C4-2B (cell line): ENCODE data around the gene NDUFB7.
A peak's percentile ranks its signal among the peaks of the same experiment; 100 is the strongest.

ENCODE experiments used
- H3K27ac ChIP-seq: fragments of 450-650 bp; 2 replicates; pipeline ENCODE4 v1.5.1; 2017
- ZFX ChIP-seq: fragments of 450-650 bp; IDR thresholded peaks from 2 replicates; pipeline ENCODE4 v1.6.1; 2017
- TF ChIP-seq, protein P1 (sequence below): fragments of 450-650 bp; conservative IDR thresholded peaks from 2 replicates; pipeline ENCODE4 v1.5.1; 2017; ENCODE audit warnings: mild to moderate bottlenecking

Gene NDUFB7

DNA sequence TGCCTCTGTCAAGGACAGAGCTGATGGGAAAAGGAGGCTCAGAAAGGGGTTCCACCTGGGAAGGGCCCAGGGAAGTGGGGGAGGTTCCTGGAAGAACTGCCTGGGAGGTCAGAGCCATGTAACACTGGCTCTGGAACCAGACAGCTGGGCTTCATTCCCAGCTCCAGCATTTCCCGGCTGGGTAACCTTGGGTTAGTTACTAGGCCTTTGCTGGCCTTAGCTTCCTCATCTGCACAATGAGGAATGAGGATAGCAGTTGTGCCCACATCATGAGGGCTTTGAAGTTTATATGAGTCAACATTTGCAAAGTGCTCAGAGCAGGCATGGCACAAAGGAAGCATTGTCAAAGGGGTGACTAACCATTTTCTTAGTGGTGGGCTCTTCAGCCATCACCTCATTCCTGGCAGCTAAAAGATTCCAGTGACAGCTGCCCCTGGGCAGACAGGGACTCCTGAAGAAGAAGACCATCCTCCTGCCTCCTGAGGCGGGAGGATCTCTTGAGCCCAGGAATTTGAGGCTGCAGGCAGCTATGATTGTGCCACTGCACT lies 51.9 kb downstream of the NDUFB7 start:
- TF ChIP-seq ZFX, result no peak
- TF ChIP-seq, protein P1, sequence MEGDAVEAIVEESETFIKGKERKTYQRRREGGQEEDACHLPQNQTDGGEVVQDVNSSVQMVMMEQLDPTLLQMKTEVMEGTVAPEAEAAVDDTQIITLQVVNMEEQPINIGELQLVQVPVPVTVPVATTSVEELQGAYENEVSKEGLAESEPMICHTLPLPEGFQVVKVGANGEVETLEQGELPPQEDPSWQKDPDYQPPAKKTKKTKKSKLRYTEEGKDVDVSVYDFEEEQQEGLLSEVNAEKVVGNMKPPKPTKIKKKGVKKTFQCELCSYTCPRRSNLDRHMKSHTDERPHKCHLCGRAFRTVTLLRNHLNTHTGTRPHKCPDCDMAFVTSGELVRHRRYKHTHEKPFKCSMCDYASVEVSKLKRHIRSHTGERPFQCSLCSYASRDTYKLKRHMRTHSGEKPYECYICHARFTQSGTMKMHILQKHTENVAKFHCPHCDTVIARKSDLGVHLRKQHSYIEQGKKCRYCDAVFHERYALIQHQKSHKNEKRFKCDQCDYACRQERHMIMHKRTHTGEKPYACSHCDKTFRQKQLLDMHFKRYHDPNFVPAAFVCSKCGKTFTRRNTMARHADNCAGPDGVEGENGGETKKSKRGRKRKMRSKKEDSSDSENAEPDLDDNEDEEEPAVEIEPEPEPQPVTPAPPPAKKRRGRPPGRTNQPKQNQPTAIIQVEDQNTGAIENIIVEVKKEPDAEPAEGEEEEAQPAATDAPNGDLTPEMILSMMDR, result no peak
- peak overlapping the region; percentile 97 for H3K27ac ChIP-seq

DNA sequence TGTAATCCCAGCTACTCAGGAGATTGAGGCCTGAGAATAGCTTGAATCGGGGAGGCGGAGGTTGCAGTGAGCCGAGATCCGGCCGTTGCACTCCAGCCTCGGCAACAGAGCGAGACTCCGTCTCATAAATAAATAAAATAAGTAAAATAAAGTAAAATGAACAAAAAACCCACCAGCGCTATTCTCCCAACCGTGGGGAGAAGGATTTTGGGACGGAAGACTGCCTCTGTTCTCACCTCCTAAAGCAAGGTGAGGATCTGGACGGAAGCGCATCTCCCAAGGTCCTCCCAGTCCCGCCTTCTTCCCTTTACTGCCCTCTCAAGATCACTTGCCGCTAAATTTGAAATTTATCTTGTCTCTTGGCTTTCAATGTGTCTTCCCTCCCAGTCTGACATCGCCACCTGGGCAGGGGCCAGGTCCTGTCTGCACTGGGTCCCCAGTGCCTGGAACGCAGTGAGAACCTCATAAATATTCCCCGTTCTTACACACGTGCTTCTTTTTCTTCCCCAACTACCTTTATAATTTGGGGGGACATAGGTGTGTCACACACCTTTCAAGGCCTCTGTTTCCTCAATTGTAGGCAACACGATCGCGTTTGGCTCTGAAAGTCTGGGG lies 52.5 kb downstream of the NDUFB7 start:
- peak overlapping the region; percentile 97 for H3K27ac ChIP-seq
- TF ChIP-seq, protein P1, result no peak
- TF ChIP-seq ZFX, result no peak

DNA sequence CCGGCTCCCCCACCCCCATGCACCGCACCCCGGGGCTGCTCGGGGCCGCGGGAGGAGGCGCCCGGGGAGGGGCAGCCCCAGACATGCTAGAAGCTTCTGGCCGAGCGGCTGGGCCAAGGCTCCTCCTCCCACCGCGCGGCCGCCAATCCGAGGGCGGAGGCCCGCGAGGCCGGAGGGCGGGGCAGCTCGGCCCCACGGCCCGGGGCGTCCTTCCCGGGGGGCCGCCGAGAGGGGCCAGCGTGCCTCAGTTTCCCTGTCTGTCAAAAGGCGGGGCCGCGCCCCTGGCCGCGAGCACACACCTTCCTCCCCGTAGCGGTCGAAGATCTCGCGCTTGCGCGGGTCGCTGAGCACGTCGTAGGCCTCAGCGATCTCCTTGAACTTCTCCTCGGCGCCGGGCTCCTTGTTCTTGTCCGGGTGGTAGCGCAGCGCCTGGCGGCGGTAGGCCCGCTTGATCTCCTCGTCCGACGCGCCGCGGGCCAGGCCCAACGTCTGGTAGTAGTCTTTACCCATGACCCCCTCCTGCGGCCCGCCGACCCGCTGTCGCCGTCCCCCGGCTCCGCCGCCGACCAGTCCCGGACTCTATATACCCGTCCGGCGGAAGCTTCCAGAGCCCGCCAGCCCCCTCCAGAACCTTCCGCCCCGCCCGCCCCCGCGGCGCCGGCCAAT lies 53.9 kb downstream of the NDUFB7 start, which contains the start of gene DNAJB1:
TSS of gene DNAJB1 (minus strand) at position 558 of the 666 bp plus-strand sequence. CDS start at position 510, 48 bp downstream.
- peak within 1 kb of the TSS; percentile 97 for H3K27ac ChIP-seq
- TF ChIP-seq, protein P1, result no peak
- TF ChIP-seq ZFX, result peak; percentile 96

DNA sequence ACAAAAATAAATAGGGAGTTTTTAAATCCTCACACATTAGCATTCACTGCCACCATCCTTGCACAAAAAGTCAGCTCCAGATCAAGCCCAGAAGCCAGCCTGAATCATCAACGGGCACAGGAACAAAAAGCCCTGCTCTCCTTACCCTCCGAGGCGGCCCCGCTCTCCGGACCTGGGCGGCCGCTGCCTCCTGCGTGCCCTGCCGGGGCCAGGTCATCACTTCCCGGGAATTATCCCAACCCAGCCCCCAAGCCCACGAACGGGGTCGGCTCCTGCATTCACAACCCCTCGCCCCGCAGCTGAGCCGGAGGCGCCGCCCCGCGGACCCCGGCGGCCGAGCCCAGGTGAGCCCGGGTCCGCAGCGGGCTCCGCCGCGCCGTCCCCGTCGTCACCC lies 54.4 kb downstream of the NDUFB7 start:
- peak overlapping the region; percentile 97 for H3K27ac ChIP-seq
- TF ChIP-seq ZFX, result no peak
- TF ChIP-seq, protein P1, result no peak

DNA sequence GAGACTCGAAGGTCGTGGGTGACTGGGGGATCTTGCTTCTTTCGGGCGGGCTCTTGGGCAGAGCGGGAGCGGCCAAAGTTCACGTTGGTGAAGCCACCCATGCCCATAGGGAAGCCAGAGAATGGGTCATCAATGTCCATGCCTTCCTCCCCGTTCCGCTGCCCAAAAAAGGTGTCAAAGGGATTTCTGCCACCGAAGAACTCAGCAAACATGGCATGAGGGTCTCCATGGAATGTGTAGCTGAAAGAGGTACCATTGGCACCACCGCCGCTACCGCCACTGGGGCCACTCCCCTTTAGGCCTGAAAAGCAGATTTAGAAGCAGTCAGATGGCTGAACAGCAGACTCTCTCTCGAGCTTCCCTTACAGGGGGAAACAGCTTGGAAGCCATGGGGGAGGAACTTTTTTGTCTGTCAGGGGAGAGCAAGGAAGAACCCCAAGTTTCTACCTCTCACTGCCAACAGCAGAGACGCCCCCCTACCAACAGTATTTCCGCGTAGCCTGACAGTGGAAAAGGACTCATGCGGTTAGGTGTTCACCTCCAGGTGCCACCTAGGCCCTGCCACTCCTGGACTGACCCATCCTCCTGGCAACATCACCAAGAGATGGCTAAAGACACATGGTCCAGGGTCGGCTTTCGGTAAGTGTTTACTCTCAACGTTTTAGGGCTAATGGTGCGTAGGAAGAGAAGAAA lies 55.0 kb downstream of the NDUFB7 start:
- H3K27ac ChIP-seq, result peak overlapping the region; percentile 97
- TF ChIP-seq ZFX, result no peak
- TF ChIP-seq, protein P1, result no peak
